ENCODE measurements around the gene AGPAT4. TPM values are rescaled to one million over a fixed set of nuclear protein-coding genes. Genes with fewer than 3 reads are reported as not detected.
A peak's percentile ranks its signal among the peaks of the same experiment; 100 is the strongest.

Gene AGPAT4
- total RNA-seq, 1 donor from 2014 or later = 8.0 TPM

DNA sequence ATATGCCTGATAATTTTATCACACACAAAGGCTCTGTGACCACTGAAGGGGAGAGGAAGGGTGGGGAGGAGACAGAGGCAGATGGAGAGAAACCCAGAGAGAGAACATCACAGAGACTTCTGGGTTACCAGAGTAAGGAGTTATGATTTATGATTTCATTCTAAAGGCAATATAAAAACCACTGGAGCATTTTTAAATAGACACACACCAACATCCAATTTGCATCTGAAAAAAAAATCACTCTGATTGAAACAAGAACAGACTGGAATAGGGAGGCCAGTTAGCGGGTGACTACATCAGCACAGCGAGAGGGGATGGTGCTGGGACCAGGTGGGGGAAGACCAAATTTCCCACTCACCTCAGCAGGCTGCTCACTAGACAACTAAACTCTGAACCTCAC lies 104.8 kb downstream of the AGPAT4 start:
- DNase-seq (ENCODE audit: low spot score) = no peak

DNA sequence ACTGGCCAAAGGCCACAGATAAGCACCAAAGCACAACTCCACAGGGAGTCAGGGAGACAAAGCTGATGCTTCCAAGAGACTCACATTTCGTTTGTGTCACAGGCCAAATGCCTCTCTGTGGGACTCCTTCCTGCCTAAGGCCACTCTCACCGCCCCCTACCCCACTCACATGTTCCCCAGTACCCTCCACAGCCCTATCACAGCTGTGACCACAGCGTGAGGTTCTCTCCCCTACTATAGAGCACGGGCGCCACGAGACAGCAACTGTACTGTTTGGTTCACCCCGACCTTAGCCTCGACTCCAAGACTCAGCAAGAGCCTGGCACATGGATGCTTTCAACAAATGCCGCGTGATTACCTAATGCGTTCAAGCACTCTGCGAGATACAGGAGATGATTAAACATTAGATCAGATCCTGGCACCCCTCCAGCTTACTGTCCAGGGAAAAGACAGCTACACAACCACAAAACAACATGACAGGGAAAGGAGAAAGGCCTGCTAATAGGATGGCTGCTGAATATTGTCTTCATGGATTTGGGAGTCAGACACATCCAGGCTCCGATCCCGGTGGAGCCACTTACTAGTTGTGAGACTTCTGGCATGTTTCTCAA lies 105.5 kb downstream of the AGPAT4 start:
- peak; percentile 64 for DNase-seq (ENCODE audit: low spot score)

DNA sequence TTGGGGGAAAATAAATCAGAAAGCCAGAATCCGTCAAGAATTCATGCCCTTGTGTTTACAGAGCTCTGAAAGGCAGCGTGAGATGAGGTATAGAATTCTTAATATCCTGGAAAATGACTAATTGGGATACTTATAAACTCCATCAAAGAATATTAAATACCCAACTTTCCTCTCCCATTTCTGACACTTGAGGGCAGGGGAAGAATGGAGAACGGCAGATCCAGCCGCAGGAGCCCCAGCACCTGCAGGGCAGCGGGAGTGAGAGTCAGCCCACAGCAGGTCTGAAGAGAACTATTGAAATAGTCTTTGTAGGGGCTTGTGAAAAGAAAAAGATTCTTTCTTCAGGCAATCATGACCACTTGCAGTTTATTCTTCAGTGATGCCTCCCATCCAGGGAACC lies 107.2 kb downstream of the AGPAT4 start:
- DNase-seq (ENCODE audit: low spot score) = peak; percentile 14

DNA sequence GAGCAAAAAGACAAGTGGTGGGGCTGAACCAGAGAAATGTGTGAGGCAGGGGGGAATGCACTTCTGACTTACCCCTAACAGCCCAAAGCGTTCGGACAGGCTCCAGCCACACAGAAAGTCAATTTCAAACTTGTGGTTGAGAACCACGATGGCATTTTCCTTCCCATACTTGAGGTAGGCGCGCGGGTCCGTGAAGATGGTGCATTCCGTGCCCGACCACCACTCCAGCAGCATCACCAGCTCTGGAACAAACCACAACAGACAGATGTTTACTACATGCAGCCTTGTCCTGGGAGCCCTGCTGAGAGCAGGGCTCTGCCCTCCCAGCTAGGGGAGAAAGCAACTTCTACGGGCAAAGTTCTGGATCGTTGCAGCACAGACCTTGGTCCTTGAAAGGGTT lies 107.7 kb downstream of the AGPAT4 start:
- peak; percentile 53 for DNase-seq (ENCODE audit: low spot score)

DNA sequence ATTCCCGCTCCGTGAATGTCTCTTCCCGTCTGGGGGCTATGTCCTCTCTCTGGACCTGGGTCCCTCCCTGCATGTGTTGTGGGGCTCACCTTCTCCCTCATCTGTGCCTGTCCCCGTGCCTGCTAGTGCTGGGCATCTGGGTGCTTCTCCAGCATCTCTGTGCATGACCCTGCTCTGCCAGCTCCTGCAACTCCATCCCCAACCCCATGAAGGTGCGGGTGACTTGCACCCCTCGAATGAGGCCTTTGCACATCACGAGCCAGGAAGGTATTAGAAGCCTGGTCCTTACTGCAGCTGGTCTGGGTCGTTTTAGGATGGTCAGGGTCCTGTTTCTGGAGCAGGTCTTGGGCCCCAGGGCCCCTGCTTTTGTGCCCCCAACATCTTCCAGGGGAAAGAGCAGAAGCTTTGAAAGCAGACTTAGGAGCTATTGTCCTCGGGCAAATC lies 109.7 kb downstream of the AGPAT4 start:
- DNase-seq (ENCODE audit: low spot score) = peak; percentile 80

DNA sequence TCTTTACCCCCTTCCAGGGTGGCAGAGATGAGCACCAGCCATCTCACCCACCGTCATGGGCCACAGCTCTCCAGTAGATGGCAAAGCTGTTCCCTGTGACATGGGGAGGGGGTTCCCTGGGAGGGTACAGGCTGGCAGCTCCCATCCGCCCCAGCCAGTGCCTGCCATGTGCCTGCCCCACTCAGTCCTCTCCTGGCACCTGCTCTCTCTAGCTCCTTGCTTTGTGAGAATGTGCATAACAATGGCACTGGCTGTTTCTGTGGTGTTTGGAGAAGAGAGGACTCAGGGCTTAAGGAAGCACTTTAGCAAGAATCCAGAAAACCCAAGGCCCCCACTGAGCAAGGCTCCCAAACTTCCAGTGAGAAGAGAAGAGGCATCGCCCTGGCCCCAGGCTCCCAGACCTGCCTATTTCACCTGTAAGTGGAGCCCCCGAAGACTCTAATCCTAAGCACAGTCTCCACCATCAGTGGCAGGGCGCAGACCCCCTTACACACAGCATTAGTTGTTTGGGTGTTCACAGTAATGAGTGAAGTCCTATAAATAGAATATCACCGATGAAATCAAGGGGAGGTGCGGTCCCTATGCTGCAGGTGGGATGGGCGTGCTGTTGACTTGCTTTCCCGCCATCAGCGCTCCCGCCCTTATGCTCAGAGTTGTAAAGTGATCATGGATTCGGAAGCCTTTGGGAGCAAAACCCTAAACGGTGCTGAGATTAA lies 110.2 kb downstream of the AGPAT4 start:
- DNase-seq (ENCODE audit: low spot score) = peak; percentile 47

DNA sequence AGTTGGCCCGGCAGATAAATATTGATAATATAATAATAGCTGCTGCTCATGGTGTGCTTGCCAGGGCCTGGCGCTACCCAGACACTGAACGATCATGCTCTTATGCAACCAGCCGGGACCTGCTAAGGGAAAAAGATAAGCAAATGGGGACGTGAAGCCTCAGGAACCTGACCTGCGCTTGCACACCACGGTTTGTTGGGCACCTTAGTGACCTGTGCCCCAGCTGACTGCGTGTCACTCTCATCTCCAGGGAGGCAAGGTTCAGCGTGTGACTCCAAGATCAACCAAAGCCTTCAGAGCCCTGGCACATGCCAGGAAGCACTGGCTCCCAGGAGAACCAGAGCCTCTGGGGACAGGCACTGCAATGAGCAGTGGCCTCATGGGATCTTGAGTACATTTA lies 111.1 kb downstream of the AGPAT4 start:
- peak; percentile 67 for DNase-seq (ENCODE audit: low spot score)

DNA sequence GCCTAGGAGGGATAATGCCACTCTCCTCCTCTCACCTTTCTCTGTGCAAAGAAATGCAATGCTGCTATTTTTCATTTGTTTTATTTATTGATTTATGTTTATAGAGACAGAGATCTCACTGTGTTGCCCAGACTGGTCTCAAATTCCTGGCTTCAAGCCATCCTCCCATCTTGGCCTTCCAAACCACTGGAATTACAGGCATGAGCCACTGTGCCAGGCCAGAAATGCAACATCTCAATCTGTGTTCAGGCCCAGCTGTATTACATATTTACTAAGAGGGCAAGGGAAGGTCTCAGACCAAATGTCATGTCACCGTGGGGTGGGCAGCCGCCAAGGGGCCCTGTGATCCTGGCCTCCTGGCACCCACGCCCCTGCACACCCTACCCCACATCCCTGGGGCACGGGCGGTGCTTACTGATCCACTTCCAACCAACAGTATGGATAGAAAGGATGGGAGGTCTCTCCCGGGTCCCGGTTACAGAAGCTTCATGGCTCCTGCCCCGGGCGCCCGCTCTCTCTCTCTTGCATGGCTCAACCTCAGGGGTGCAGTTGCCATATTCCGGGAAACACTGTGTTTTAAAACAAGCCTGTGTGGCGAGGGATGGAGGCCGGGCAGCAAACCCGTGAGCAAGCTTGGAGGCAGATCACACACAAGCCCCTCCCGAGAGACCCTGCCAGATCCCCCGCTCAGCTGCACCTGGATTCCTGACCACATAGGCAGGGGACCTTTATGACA lies 111.8 kb downstream of the AGPAT4 start:
- peak; percentile 79 for DNase-seq (ENCODE audit: low spot score)

DNA sequence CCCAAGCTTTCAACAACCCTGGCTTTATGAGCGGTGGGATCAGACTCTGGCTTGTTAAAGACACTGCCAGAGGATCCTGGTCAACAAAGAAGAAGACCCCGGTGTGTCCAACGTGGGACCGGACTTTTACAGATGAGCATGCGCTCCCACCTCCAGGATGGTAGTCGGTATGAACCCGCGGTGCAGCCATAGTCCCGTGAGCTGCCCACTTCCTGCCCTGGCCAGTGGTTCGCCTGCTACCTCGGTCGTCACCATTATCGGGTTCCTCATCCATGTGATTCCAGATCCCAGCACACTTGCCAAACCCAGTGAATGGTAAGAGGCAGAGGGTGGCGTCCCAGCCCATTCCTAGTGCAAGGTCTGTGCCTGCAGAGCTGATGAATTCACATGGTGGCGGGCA lies 112.7 kb downstream of the AGPAT4 start:
- peak; percentile 73 for DNase-seq (ENCODE audit: low spot score)

DNA sequence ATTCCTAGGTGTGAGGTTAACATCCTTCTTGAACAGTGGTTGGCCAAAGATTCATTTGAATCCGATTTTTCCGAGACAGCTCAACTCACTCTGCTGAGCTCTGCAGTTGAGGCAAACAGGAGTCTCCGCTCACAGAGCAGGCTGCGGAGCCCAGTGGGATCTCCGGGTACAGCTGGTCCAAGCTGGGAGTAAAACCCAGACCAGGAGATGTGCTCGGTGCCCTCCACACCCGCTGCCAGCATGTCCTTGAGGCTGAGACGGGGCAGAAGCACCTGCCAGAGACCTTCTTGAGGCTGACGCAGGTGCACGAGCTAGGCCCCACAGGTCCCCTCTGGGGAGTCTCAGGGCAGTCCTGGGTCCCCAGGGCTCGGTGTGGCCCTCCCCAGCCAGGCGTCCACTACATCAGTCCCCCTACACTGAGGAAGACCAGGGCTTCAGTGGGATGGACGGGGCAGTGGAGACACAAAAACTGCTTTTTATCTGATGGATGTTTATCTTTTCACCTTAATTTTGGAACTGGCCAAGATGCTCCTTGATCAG lies 119.0 kb downstream of the AGPAT4 start:
- DNase-seq (ENCODE audit: low spot score) = no peak

DNA sequence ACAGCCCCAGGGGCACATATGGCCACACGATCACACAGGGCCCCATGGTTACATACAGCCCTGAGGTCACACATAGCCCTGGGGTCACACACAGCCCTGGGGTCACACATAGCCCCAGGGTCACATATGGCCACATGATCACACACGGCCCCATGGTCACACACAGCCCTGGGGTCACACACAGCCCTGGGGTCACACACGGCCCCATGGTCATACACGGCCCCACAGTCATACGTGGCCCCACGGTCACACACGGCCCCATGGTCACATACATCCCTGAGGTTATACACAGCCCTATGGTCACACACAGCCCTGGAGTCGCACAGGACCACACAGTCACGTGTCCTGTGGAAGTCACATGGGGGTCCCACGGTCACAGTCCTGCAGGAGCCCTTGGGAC lies 120.1 kb downstream of the AGPAT4 start:
- no peak for DNase-seq (ENCODE audit: low spot score)

DNA sequence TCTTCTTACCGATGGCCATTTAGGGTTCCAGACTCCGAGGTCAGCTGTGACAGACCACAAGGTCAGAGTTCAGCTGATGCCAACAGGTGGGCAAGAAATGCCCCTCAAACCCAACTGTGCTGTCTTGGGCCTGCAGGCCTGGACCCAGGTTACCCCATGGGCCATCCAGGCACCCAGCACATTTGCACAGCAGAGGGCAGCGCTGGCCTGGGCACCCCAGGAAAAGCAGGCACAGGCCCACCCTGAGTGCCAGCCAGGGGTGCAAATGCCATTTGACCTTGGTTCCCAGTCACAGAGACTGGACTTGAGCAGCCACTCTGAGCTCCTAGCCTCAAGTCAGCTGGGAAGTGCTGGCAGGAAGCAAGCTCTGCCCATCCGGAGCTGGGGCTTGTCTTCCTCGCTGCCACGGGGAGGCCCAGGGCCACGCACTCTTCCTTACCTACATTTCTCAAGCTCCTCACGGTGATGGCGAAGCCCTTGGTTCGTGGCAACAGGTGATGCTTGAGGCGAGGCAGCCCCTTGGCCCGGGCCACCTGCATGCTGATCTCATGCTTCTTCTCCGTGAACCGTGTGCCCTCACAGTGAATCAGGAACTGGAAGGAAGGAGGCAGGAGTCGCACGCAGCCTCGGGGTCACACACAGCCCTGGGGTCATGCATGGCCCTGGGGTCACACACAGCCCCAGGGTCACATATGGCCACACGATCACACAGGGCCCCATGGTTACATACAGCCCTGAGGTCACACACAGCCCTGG lies 120.8 kb downstream of the AGPAT4 start:
- DNase-seq (ENCODE audit: low spot score) = no peak

DNA sequence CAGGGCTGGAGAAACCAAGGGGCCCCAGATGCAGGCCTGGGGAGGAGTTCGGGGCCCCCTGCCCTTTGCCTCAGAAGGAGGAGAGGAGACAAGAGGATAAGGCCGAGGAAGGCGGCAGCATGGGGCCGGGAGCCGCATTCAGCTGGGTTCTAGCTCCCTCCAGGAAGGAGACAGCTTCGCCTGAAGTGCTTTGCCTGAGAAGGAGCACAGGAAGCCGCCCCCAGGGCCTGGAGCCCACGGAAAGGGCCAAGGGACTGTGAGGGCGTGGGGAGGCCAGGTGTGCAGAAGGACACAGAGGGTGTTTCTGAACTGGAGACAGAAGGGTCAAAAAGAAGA lies 121.4 kb downstream of the AGPAT4 start:
- no peak for DNase-seq (ENCODE audit: low spot score)

DNA sequence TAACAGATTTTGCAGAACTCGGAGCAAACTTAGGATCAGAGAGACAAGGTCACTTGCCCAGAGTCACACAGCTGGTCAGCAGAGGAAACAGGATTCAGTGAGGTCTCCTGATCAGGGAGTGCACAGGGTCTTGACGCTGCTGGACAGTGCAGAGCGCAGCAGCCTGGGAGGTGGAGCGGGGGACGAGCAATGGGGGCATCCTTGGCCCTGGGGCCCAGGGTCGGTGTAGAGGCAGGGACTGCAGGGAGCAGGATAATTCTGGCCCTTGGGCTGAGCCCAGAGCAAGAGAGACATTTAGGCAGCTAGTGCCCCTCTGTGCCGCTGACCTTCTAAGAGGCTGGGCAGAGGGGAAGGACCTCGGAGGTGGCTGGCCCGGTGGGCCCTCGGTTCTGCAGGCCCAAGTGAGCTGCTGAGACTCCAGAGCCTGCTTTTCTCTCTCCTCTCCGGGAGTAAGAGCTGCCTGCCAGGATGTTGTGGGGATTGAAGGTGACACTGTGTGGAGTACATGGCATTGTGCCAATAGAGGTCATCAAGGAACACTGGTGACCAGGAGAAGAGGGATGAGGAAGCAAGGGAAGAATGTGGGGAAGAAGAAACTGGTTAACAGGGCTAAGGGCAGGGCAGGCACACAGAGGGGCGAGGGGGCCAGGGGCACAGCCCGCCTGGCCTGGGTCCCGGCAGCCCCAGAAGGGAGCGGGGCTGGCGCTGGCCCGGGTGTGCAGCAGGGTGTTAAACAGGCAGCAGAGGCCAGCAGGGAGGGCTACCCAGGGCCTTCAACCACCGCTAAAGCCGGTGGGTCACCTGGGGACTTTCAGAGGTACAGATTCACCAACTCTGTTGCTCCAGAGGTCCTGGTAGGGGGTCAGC lies 122.0 kb downstream of the AGPAT4 start:
- DNase-seq (ENCODE audit: low spot score) = no peak

DNA sequence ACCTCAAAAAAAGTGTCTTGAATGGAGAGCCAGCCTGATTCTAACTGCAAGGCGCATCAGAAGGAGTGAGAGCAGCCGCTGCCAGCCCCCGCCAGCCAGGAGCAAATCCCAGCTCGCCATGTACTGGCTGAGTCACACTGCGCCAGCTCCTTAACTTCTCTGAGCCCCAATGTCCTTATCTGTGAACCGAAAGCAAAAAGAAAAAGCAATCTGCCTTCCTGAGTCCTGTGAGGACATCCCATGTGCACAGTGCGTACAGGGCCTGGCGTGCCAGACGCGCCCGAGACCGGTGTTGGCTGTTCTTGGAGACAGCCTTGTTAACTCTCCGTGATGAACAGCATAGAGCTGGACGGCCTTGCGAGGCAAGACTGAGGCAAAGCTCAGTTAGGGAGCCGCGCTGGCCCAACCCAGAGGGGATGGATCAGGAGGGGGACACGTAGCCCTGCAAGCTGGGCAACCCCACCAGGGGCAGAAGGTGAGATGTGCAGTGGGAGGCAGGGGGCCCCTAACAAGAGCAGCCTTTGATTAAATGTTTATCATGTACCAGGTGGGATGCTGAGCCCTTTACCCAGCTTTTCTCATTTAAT lies 122.7 kb downstream of the AGPAT4 start:
- no peak for DNase-seq (ENCODE audit: low spot score)

DNA sequence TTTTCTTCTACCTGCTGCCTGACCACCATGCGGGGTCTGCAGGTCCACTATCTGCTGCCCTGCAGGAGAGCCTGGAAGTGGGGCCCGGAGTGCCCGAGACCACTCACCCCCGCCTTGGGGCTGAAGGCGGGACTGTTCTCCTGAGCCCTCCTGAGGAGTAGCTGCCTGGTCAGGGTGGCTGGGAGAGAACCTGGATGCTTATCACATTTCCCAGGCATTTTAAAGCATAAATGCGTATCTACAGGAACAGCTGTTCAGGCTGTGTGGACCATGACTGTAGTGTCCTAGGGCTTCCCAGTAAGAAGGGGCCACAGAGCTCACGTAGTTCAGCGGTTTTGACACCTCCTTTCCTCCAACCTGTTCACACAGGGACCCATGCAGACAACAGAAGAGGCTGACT lies 123.3 kb downstream of the AGPAT4 start:
- DNase-seq (ENCODE audit: low spot score) = no peak

DNA sequence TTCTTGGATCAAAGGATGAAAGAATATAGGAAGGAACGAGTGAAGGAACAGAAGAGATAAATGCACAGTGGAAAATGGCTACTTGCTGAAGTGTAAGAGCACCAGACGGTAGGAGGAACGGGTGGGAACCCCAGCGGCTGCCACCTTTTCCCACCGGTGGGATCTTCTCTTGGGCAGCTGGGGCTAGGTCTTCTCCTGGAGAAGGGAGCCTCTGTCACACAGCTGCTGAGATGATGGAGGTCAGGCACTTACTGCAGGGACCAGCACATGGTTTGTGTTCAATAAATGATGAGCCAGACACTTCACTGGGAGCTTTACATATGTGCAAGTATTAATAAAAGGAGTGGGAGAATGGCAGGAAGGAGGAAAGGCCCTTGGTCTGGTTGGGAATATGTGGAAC lies 123.7 kb downstream of the AGPAT4 start:
- DNase-seq (ENCODE audit: low spot score) = no peak

DNA sequence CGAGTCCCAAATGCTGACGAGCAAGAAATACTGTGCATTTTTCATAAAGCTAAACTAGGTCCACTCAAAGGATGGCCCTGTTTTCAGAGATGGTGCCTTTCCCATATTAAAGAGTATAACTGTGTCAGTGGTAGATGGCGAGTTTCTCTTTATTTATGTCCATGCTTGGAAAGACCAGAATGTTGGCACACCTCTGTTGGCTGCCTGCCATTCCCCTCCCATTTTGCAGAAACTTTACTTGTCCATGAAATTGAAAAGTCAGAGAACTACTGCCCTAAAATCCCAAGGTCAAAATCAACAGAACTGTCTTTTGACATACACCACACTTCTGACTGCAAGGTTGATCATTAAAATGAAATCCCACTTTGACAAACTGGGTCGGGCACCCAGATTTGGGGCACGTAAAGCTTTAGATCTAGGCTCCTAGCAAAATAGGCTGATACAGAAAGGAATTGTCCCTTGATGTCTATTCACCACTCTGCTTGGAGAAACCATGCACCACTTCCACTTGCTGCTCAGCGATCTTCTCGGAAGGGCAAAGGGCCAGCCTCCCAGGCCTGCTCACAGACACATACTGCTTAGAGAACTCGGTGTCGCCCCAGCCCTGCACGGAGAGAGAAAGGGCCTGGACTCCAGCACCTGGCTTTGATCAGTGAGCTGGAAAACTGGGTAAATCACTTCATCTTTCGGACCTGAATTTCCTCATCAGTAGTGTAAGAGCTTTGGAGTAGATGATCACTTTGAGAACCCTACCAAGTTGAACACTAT lies 130.0 kb downstream of the AGPAT4 start:
- no peak for DNase-seq (ENCODE audit: low spot score)

DNA sequence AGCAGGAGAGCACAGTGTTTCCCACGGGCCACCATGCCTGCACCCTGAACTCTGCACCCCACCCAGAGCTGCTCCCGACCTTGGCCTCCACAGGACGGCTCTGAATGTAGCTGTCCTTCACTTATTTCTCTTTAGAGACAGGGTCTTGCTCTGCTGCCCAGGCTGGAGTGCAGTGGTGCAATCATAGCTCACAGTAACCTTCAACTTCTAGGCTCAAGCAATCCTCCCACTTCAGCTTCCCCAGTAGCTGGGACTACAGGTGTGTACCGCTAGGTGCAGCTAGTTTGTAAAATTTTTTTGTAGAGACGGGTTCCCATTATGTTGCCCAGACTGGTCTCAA lies 130.9 kb downstream of the AGPAT4 start:
- no peak for DNase-seq (ENCODE audit: low spot score)

DNA sequence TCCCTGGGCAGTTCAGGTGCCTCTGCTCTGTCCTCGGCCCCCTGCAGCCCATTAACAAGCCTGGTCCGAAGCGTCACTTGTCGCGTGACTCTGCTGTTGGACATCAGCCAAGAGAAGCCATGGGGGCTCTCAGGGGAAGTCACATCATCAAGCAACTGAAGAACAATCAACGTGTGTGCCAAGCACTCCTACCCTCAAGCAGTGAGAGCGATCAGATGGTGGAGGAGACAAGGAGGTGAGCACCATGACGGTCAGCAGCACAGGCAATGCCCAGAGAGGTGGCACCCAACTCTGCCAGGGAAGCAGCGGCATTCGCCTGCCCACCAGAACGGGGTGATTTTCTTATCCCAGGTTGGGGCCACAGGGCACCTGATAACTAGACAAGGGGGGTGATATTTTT lies 132.7 kb downstream of the AGPAT4 start:
- DNase-seq (ENCODE audit: low spot score) = no peak
